ENCODE measurements around the gene STK38L.

STK38L gene

DNA sequence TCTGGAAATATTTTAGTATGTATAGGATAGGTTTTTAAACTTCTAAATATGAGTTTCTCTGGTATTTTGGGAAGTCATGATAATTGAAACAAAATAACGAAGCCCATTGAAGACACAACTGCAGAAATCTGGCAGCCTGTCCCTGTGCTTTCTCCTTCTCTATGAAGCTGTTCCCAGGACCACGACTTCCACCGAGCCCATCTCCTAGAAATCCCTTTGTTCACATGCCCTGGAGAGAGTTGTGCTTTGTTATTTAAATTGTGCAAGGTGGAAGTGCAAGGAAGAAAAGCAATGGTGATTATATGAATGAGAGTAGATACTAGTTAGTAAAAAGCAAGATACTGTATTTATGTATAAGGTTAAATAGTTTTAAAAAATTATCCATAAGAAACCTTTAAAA is 32.2 kb downstream of the STK38L start:
- DNase-seq (ENCODE audit: low read depth in 1 of 2, low spot score in 1 of 2) = no peak

DNA sequence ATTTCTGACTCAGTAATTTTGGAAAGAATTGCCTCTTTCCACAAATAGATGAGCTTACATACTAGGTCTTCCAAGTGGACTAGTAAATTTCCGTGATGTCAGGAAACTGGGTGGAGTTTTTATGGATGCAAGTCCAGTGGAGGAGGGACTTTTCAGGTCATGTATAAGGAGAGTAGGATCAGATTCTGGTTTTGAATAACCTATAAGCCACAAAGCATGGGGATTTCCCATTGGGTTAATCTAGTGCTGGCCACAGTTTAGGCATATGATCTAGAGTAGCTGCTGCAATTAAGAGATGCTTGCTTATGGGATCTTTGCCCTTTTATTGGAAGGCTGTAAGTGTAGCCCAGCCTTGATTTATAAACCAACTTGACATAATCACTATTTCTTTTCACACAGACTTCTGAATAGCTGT is 33.8 kb downstream of the STK38L start:
- peak in 1 of 2 donors; percentile 4 for DNase-seq (ENCODE audit: low read depth in 1 of 2, low spot score in 1 of 2)

DNA sequence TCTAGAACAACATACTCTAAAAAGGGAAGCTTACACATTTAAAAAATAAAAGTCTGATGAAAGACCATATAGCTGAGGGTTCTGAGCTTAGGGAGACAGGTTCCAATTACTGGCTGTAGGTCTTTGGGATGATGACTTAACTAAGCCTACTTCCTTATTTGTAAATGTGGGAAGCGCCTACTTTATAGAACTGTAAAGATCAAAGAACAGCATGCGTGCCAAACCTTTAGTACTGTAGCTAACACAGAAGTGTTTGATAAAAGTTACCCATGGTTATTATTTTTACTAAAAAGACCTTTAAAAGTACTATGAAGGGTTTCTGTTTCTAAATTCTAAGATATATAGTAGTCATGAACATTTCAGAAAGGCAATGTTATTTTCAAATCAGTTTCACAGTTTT is 35.7 kb downstream of the STK38L start:
- no peak for DNase-seq (ENCODE audit: low read depth in 1 of 2, low spot score in 1 of 2)

DNA sequence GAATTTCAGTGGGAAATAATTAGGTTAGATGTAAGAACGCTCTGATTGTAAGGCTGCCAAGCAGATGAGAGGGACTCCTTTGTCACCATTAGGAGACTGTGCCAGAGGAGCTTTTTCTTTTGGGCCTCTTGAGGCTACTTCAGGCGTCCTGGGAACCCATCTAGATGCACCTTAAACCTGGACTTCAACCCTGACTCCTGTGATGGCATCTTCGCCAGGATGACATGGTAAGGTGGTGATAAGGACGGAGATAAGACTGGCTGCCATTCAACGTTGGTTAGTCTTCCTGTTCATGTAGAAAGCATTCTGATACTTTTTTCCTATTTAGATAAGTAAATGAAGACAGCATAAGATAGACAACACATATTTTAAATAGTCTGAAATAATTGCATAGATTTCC is 36.3 kb downstream of the STK38L start:
- no peak for DNase-seq (ENCODE audit: low read depth in 1 of 2, low spot score in 1 of 2)

DNA sequence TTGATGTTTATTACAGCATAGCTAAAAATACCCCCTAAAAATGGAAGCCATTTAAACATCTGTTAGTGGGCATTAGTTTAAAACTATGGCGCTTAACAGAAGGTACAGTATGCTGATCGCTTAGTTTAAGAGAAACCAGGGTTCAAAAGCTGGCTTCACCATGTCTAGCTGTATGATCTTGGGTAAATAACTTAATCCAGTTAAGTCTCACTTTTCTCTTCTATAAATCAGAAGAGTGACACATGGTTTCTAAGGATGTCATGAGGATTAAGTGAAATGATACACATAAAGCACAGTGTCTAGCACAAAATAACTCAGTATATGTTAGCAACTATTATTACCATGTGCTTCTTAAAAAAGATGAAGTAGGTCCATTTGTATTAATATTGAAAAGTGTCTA is 38.7 kb downstream of the STK38L start:
- DNase-seq (ENCODE audit: low read depth in 1 of 2, low spot score in 1 of 2) = no peak

DNA sequence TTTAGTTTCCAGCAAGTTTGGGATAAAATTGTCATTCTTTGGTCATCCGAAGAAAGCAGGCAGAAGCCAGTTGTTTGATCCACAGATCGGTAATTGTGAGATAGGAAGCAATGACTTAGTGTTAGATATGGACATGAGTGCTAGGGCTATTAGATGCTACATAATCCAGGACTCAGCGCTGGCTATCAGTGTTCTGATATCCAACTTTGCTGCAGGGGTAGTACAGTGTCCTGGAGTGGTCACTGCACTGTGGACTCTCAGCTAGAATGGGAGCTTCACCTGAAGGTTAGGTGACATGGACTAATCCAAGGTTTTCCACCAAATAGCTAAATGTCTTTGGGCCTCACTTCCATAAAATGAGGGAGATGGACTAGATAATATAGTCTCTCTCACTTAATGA is 39.9 kb downstream of the STK38L start:
- no peak for DNase-seq (ENCODE audit: low read depth in 1 of 2, low spot score in 1 of 2)

DNA sequence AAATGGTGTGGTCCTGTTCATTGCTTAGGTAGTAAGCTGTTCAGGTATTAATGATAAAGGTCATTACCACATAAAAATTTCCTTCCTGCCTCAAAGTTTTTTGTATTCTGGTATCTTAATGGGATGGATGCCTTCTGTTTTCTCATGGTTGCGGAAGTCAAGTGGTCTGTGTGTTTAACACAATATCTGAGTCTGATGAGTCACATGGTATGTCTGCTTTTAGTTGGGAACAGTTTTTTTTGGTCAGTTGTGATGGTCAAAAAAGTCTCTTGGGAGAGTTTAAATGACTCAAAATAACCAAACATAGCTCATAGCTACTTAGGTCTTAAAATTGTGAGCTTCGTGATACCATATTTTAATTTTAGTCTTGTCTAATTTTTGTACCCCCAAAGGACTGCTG is 40.7 kb downstream of the STK38L start:
- no peak for DNase-seq (ENCODE audit: low read depth in 1 of 2, low spot score in 1 of 2)

DNA sequence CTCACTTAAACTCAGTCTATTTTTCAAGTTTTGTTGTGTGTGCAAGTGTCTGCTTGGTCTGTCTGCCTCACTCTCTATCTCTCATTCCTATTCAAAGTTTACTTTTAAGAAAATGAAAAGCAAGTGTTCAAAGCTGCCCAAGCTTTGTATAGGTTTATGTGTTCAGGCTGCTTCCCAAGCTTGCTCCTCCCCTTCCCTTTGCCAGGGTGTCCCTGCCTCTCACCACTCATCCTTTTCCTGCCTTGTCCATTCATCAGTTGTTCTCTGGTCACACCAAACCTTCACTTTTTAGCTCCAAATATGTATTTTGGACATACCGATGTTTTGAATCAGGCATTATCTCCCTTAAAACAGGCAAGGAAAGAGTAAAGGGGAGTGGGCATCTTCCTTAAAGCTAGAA is 41.3 kb downstream of the STK38L start:
- no peak for DNase-seq (ENCODE audit: low read depth in 1 of 2, low spot score in 1 of 2)

DNA sequence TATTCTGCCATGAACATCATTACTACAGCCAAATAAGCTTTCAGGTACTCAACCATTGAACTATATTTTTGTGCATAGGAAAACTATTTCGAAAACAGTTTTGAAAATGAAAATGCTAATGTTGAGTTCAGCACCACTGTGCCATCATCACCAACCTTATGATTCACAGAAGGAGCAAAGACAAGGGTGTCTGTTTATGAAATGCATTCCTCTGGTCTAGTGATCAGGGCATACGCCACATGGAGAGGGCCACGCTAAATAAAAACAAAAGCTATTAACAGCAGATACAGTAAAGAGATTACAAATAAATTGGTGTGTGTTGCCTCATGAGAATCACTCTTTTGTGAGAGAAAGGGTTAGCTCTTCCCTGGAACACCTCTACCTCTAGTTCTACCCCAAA is 45.3 kb downstream of the STK38L start:
- no peak for DNase-seq (ENCODE audit: low read depth in 1 of 2, low spot score in 1 of 2)

DNA sequence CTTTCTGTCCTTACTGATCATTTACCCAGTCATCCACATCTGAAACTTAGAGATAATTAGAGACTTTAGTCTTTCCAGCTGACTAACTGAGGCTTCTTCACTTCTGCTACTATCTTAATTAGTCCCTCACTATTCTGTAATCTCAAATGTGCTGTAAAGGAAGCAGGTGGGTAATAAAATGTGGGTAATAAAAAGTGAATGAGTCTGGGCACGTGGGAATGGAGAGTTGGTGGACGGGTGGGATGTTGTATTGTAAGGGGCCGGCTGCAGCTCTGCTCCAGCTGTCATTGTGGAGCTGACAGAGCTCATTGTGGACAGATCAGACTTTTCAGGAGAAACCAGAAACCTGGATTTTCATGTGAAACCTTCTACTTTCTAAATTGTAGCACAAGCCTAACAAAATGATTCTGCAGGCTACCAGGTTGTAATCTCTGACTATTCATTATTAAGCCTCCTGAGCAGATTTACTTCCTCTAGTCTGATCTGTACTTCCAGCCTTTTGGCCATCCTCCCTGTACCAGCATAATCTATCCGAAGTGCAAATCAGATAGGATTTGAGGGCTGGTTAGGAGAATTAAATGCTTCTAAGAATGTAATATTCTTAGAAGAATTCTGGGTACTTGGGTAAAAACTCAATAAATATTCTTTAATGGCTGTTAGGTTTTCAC is 46.5 kb downstream of the STK38L start:
- no peak for DNase-seq (ENCODE audit: low read depth in 1 of 2, low spot score in 1 of 2)

DNA sequence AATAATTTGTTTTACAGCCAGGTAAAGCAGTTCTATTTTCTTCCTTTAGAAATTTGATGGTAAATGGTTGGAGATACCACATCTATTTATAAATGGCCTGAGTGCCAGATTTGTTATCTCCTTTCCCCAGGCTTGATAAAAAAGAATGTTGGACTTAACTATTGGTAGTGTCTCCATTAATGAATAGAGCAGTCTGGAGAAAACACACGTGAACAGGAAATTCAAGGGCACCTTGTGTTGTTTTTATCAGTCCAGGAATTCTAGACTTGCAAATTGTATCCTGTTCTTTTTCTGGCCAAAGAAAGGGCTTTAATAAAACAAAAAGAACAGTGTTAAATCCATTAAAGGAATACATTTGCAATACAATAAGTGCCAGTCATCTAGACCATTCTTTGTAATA is 47.8 kb downstream of the STK38L start:
- DNase-seq (ENCODE audit: low read depth in 1 of 2, low spot score in 1 of 2) = no peak

DNA sequence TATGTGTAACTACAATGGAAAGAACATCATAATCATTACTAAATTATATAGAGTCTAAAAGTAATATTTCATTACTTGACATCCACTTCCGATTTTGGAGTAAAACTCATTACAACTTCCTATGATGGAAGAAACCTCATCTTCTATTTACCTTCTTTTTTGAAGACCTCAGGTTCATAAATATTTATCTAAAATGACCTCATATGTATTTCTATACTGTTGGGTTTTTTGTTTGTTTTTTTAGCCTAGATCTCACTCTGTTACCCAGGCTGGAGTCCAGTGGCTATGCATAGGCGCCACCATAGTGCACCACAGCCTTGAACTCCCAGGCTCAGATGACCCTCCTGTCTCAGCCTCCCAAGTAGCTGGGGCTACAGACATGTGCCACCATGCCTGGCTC is 48.6 kb downstream of the STK38L start:
- DNase-seq (ENCODE audit: low read depth in 1 of 2, low spot score in 1 of 2) = no peak

DNA sequence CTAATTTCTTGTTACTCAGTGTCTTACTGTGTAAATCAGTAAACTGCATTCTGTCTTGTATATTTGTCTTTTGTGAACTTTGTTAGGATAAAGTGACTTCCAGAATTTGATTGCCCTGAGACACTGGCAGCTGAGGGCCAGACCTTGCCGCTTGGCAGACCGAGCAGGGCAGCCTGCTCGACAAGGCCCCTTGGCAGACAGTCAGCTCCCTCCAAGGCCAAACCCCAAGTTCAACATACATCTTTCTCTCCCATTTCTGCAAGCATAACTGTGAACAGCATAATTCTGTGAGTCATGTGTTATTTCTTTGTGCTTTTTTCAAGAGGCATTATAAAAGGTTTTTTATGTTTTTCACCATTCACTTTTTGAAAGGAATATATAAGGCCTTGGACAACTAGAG is 49.4 kb downstream of the STK38L start:
- DNase-seq (ENCODE audit: low read depth in 1 of 2, low spot score in 1 of 2) = no peak

DNA sequence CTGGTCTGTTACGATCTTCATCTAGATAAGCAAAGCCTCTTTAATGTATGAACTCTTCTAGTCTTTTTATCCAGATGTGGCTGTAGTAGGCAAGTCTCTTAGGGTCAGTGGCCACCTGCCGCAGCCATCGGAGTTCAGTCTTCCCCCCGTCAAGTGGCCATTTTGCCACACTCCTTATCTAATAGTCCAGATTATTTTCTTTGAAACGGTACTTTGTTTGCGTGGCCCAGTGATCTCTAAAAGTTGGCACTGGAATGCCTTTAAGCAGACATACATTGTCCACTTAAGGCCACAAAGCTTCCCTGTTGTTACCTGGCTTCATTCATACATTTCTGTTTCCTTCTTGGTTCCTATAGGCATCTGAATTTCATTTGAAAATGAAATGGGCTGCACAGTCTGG is 52.6 kb downstream of the STK38L start:
- DNase-seq (ENCODE audit: low read depth in 1 of 2, low spot score in 1 of 2) = no peak

DNA sequence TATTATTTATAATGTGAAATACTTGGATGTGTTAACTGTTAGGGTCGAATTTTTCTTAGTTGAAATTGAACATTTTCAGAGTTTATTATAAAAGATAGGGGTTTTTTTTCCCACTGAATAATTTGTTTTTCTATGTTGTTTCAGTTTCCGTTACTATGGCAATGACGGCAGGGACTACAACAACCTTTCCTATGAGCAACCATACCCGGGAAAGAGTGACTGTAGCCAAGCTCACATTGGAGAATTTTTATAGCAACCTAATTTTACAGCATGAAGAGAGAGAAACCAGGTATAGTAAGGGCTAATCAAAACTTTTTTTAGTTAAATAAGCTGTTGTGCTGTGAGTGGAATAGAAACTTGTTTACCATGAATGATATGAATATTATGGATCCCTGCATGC is 53.5 kb downstream of the STK38L start:
- no peak for DNase-seq (ENCODE audit: low read depth in 1 of 2, low spot score in 1 of 2)

DNA sequence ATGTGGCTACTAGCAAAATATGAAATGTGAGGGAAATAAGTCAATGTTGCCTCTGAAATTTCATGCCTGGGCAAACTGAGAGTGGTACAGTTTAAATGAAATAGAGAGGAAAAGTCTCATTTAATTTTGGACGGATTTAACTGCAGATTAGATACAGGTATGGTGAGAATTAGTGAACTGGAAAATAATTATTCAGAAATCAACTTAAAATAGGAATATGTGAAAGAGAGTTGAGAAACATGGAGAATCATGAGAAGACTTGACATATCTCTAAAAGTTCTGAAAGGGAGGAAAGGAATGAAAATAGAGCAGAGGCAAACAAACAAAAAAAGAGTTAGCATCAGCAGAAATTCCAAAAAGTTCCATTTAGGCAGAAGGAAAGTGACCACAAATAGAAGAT is 55.0 kb downstream of the STK38L start:
- no peak for DNase-seq (ENCODE audit: low read depth in 1 of 2, low spot score in 1 of 2)

DNA sequence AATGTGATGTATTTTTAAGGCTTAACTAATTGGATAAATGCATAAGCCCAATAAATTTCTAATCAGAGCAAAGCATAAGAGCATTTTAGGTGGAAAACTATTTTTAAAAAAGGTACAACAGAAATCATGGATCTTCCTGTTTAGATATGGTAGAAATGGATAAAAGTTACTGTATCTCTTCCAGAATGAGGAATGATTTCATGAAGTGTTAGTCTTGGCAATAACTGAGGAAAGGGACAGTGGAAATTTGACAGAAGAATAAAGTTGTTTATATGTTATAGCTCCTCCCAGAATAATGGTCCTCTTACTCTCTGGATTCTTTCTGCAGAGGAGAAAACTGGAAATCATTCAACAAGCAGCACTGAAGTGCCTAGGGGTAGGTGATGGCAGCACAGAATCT is 56.1 kb downstream of the STK38L start:
- no peak for DNase-seq (ENCODE audit: low read depth in 1 of 2, low spot score in 1 of 2)

DNA sequence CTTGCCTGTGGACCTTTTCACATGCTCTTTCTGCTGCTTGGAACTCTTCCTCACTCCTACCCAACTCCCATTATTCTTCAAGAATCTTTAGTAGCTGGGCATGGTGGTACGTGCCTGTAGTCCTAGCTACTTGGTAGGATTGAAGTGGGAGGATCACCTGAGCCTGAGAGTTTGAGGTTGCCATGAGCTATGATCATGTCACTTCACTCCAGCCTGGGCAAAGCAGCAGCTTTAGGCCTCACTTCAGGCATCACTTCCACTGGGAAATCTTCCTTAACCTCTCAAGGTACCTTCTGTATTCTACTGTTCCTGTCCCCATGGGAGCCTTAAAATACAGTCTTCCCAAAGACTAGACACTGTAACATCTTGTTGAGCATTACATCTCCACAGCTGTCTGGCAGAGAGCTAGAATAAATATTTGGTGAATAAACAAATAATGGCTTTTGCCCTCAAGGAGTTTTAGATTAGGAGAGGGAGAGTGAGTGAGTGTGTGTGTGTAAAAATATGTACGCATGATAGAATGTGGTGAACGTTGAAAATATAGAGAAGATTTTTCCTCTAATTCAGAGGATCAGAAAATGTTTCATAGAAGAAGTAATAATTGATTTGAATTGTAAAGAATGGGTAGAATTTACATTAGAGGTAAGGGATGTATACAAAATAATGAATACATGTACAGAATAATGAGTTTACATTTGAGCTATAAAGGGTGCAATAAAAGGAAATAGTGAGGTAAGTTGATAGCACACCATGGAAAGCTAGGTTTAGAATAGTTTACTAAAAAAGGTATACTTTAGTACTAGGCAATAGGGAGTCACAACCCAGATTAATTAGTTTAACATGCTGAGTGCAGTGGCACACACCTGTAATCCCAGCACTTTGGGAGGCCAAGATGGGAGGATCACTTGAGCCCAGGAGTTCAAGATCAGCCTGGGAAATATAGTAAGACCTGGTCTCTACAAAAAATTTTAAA is 59.3 kb downstream of the STK38L start:
- no peak for DNase-seq (ENCODE audit: low read depth in 1 of 2, low spot score in 1 of 2)

DNA sequence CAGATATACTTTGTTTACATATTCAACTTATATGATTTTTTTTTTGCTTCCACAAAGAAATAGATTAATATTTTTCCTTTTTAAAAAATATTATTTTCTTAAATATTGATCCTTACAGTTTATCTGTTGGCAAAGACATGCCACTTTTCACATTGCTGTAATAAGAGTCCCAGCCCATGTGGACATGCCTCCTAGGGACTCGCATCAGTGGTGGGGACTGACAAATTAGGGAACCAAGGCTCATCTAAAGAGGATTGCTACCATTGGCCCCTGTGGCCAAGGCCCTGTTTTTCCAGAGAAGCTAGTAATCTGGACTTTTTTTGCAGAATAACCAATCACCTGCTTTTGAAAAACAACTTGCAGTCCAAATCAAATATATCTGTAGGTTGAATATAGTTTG is 60.8 kb downstream of the STK38L start:
- no peak for DNase-seq (ENCODE audit: low read depth in 1 of 2, low spot score in 1 of 2)

DNA sequence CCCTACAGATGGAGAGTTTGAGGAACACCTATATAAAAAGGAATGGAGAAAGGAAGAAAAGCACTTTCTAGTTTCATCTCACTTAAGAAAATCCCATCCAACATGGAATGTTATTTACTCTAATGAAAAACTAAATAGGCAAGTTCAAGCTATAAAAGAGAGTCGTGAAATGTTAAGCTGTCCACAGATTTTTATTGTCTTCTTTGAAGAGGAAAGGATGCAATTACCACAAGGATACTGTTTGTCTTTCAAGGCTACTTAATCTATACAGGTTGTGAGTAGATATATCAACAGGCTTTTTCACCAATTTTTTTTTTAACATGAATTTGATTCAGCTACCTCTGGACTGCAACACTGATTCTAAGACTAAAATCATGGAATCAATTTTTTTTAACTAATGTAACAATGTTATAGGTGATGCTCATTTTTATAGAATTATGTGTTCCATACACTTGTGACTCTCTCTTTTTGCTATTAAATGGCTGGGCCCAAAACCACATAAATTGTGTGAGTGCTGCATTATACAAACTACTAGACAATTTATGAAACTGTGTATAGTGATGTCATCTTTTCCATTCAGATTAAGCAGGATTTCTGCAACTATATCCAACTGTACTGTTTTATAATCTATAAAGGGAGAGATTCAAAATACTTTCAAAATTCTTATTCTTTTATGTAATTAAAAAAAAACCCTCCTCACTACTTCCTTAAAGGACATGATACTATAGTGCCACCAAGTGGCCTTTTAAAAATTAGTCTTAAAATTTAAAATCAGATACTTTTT is 61.8 kb downstream of the STK38L start:
- DNase-seq (ENCODE audit: low read depth in 1 of 2, low spot score in 1 of 2) = no peak

DNA sequence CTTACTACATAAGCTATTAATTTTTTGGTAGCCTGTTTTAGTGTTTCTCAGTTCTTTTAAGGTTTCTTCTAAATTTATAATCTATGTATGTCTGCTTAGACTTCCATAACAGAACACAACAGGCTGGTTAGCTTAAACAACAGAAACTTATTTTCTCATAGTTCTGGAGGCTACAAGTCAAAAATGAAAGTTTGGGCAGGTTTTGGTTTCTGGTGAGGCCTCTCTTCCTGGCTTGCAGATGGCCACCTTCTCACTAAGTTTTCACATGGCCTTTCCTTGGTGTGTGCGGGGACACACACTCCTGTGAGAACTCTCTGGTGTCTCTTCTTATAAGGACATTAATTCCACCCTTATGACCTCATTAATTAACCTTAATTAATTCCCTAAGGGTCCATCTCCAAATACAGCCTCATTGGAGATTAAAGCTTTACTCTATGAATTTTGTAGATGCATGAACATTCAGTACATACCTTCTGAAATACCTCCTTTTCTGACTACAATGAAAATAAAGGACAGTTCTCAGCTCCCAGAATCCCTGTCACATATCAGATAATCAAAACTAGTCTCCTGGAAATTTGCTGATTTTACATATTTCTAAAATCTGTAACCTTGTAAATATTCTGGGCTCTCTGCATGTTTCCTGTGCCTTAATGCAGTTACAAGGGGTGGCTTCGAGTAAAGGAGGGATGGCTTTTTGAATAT is 65.4 kb downstream of the STK38L start:
- DNase-seq (ENCODE audit: low read depth in 1 of 2, low spot score in 1 of 2) = no peak

Data from activated CD4-positive, alpha-beta T cell treated with anti-CD3 and anti-CD28 coated beads, Interleukin-2, amount 50 U/mL, for 24 hours (primary cell).